Activated naive CD4-positive, alpha-beta T cell treated with anti-CD3 and anti-CD28 coated beads, Interleukin-2, amount 10 ng/mL, durations not matched to agents 7 days and 5 days (primary cell): ENCODE results near the gene LRP2.
A peak's percentile ranks its signal among the peaks of the same experiment; 100 is the strongest.

Source experiments
- CTCF ChIA-PET: fragments of 350-600 bp; sonication (Branson Sonifier 250); formaldehyde crosslinking; loops from one replicate; lab custom pipeline; 2021; ENCODE audit warnings: antibody characterized with exemption; lab: Charles Lee
- DNase-seq: peaks from one replicate; pipeline ENCODE4 v3.0.0-alpha.2; 2020
- H3K27ac Mint-ChIP-seq: one replicate; pipeline ENCODE4 v1.8.0; 2021; ENCODE audit warnings: mild to moderate bottlenecking, moderate library complexity, mixed read lengths
- H3K27me3 Mint-ChIP-seq: one replicate; pipeline ENCODE4 v1.8.0; 2021; ENCODE audit warnings: mild to moderate bottlenecking, mixed read lengths
- H3K36me3 Mint-ChIP-seq: one replicate; pipeline ENCODE4 v1.8.0; 2021; ENCODE audit warnings: mixed read lengths
- H3K4me1 Mint-ChIP-seq: one replicate; pipeline ENCODE4 v1.8.0; 2021; ENCODE audit warnings: mixed read lengths
- H3K4me3 Mint-ChIP-seq: one replicate; pipeline ENCODE4 v1.8.0; 2021; ENCODE audit warnings: mild to moderate bottlenecking, moderate library complexity, mixed read lengths
- H3K9me3 Mint-ChIP-seq: one replicate; pipeline ENCODE4 v1.8.0; 2021; ENCODE audit warnings: mixed read lengths

Gene LRP2

DNA sequence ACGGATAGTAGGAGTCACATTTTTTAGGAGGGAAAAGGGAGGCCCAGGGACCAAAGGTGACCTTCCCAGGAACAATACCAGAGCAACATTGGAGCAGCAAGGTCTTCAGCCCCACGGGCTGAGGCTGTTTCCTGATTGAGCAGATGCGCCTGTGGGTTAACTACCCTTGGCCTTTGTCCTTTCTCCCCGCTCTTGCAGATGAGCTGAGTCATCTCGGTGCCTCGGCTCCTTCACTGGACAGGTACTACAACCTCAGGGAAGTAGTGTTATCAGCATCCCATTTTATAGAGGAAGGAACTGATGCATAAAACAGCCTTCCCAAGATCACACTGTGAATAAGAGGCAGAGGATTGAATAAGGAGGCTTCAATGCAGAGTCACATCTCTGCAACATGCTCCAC is 249.5 kb downstream of the LRP2 start:
- DNase-seq = no peak
- CTCF ChIA-PET = interaction anchor here (6.2 to 6.3 kb wide), 2 partner anchors 18 to 28 kb away, joined by 94 to 147 read pairs; no protein-coding TSS in a partner anchor

DNA sequence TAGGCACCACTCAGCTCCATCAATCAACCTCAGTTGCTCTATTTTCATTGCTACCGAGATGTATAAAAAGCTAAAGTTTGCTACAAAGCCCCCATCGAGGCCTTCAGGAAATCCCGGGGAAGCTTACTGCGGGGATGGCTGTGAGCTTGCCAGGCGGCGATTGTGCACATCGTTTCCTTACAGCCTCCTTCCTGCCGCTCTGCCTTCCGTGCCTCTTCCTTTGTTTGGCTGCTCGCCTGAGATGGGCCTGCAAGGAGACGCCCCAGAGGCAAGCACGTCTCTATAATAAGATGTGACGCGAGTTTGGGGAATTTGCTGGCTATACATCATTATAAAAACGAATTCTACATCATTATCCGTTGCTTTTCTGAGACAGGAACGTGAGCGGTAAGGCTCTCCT is 251.4 kb downstream of the LRP2 start:
- CTCF ChIA-PET = interaction anchor here (1.2 to 6.3 kb wide), 10 partner anchors 8 to 286 kb away, joined by 3 to 147 read pairs (median 10); no protein-coding TSS in a partner anchor
- H3K9me3 Mint-ChIP-seq = peaks cover 4% of the 10 kb centered on the region
- DNase-seq = no peak
- no peak overlapping the region for H3K27ac Mint-ChIP-seq
- peaks cover 32% of the 10 kb centered on the region for H3K27me3 Mint-ChIP-seq
- H3K36me3 Mint-ChIP-seq = peaks cover 7% of the 10 kb centered on the region
- H3K4me1 Mint-ChIP-seq = peaks cover 43% of the 10 kb centered on the region
- H3K4me3 Mint-ChIP-seq = no peak overlapping the region

More for the DNA sequence above, 249.5 kb downstream of the LRP2 start:
- Mint-ChIP-seq H3K36me3 (no peaks in the 10 kb centered on the region), H3K4me3 (no peak overlapping the region), H3K27me3 (peaks cover 47% of the 10 kb centered on the region), H3K4me1 (peaks cover 24% of the 10 kb centered on the region), H3K9me3 (no peaks in the 10 kb centered on the region), H3K27ac (no peak overlapping the region)

DNA sequence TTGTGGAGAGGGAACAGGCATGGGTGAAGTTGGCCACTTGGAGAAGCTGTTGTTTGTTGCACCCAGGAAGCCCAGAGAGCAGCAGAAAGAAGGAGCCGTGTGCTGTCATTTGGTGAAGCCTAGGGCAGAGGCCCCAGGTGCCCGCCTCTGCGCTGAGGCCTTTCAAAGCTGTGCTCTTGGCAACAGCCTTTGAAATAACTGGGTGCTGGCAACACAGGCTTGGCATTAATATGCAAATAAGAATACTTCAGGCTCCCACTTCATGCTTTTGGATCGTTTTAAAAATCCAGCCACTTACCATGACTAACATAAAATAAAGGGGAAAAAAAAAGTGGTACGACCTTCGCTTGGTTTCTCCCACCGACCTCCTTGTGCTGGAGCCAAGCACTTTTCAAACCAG is 251.9 kb downstream of the LRP2 start:
- peaks cover 7% of the 10 kb centered on the region for H3K36me3 Mint-ChIP-seq
- H3K9me3 Mint-ChIP-seq = peaks cover 6% of the 10 kb centered on the region
- H3K4me1 Mint-ChIP-seq = peaks cover 48% of the 10 kb centered on the region
- H3K27me3 Mint-ChIP-seq = peaks cover 31% of the 10 kb centered on the region
- CTCF ChIA-PET = interaction anchor here (1.1 to 6.3 kb wide), 18 partner anchors 9 to 287 kb away, joined by 3 to 147 read pairs (median 6); partner anchors contain the start of gene DHRS9
- H3K27ac Mint-ChIP-seq = no peak overlapping the region
- H3K4me3 Mint-ChIP-seq = no peak overlapping the region
- no peak for DNase-seq

DNA sequence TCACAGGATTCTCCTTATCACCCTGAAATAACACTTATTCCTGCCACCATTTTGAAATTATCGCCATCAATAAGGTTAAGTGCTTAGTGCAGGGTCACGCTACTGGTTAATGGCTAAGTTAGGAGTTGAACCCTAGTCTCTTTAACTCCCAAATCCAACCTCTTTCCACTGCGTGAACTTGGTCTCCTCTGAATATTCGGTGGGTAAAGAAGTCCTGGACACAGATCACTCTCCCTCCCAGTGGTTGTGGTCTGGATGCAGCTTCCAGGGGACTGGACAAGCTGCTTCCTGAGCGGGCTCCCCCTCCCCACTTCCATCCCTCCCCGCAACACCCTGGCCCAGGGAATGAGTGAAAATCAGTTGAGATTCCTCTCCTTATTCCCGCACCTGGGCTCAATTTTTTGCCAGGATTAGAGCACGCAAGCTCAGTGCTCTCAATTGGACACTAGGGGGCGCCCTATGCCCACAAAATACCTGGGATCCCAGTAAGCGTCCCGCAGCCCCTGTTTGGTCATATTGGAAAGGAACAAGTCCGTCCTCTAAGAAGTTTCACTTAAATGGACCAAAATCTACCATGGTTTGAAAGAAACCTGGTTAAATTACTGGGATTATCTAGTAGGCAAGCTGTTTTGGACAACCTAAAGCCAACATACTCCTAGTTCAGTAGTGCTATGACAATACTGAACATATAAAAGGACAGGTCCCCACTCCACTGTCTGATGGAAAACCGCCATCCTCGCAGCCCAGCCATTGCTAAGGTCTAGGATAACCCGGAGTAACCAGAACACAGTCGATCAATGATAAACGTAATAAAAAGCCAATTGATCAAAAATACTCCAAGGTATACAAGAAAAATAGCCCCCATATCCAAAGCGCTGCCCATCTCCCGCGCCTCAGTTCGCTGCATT is 252.6 kb downstream of the LRP2 start:
- no peak overlapping the region for H3K4me3 Mint-ChIP-seq

DNA sequence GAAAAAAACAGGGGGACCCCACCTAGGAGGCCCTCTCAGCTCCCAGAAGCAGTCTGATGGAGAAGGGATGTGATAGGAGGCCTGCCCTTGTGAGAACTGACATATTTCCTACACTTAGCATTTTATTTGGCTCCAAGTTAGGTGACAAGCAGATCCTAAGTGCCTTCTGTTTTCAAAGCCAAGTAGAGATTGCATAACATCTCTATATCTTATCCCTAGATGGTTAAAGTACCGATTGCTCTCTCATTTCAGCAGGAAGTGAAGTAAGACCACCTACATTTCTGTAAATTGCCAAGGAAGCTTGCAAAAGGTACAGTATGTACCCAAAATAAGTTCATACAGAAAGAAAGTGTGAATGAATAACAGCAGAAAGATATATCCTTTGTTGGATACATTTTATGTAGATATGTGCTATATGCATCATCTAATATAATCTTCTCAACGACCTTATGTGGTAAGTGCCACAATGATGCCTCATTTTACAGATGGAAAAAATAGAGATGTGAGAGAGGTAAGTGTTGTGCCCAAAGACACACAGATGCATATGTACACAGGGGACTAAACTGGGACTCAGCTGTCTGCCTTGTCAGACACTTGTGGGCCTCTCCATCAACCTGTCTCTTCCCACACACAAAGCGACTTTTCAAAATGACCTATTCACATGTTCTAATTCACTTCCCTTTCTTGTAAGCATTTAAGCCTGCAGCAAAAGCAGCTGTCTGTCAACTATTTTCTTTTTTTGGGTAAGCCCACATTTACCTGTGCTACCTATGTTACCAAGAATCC is 254.0 kb downstream of the LRP2 start:
- Mint-ChIP-seq H3K27me3 (peaks cover 19% of the 10 kb centered on the region), H3K4me1 (peaks cover 60% of the 10 kb centered on the region), H3K36me3 (peaks cover 10% of the 10 kb centered on the region), H3K4me3 (no peak overlapping the region), H3K27ac (peak overlapping the region; percentile 80), H3K9me3 (peaks cover 6% of the 10 kb centered on the region)
- no peak for DNase-seq
- CTCF ChIA-PET = interaction anchor here (0.6 to 6.3 kb wide), 12 partner anchors 12 to 720 kb away, joined by 3 to 147 read pairs (median 9); no protein-coding TSS in a partner anchor

More for the DNA sequence above, 252.6 kb downstream of the LRP2 start:
- Mint-ChIP-seq H3K9me3 (peaks cover 6% of the 10 kb centered on the region), H3K27me3 (peaks cover 26% of the 10 kb centered on the region), H3K4me1 (peaks cover 54% of the 10 kb centered on the region), H3K27ac (no peak overlapping the region), H3K36me3 (peaks cover 7% of the 10 kb centered on the region)
- peak; percentile 80 for DNase-seq
- CTCF ChIA-PET = interaction anchor here (0.5 to 6.3 kb wide), 25 partner anchors 9 to 1071 kb away, joined by 3 to 147 read pairs (median 4); partner anchors contain the start of gene DHRS9

- peak overlapping the region; percentile 80 for H3K27ac Mint-ChIP-seq
Observed at GRCh38 chr2:169107645-169108044, 254.7 kb downstream of the LRP2 start.

GRCh38 chr2:169106563-169107545 is 255.5 kb downstream of the LRP2 start:
- H3K27ac Mint-ChIP-seq = peak overlapping the region; percentile 70
- peaks cover 18% of the 10 kb centered on the region for H3K27me3 Mint-ChIP-seq
- no peak for DNase-seq
- CTCF ChIA-PET = interaction anchor here (1.1 to 6.3 kb wide), 6 partner anchors 11 to 146 kb away, joined by 4 to 147 read pairs (median 30); no protein-coding TSS in a partner anchor
- peaks cover 6% of the 10 kb centered on the region for H3K9me3 Mint-ChIP-seq
- peaks cover 62% of the 10 kb centered on the region for H3K4me1 Mint-ChIP-seq
- H3K36me3 Mint-ChIP-seq = peaks cover 11% of the 10 kb centered on the region
- H3K4me3 Mint-ChIP-seq = no peak overlapping the region

More at GRCh38 chr2:169107645-169108044, 254.7 kb downstream of the LRP2 start:
- Mint-ChIP-seq H3K4me3 (no peak overlapping the region), H3K4me1 (peaks cover 62% of the 10 kb centered on the region), H3K27me3 (peaks cover 19% of the 10 kb centered on the region), H3K9me3 (peaks cover 6% of the 10 kb centered on the region), H3K36me3 (peaks cover 11% of the 10 kb centered on the region)
- CTCF ChIA-PET = interaction anchor here (3.6 to 6.3 kb wide), 5 partner anchors 11 to 146 kb away, joined by 12 to 147 read pairs (median 37); no protein-coding TSS in a partner anchor
- DNase-seq = peak; percentile 51

DNA sequence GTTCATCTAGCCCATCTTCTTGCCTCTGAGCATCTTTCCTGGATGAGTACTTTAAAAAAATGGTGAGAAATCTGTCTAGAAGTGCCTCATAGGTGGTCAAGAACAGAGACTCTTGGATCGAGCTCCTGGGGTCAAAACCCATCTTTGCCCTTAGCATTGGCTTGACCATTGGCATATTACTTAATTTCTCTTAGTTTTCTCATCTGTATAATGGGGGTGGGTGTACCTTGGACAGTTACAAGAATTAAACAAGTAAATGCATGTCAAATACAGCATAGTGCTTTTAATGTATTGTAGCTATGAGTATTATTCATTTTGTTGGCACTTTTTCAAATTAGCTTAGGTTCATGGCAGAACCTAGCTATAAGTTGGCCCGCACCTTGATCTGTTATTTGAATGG is 256.2 kb downstream of the LRP2 start:
- peak overlapping the region; percentile 70 for H3K27ac Mint-ChIP-seq
- peaks cover 62% of the 10 kb centered on the region for H3K4me1 Mint-ChIP-seq
- DNase-seq = no peak
- no peak overlapping the region for H3K4me3 Mint-ChIP-seq
- CTCF ChIA-PET = interaction anchor here (1.1 to 1.6 kb wide), 2 partner anchors 10 to 26 kb away, joined by 4 read pairs; no protein-coding TSS in a partner anchor
- H3K27me3 Mint-ChIP-seq = peaks cover 12% of the 10 kb centered on the region
- peaks cover 6% of the 10 kb centered on the region for H3K9me3 Mint-ChIP-seq
- peaks cover 11% of the 10 kb centered on the region for H3K36me3 Mint-ChIP-seq

GRCh38 chr2:169105476-169105875 is 256.9 kb downstream of the LRP2 start:
- peaks cover 6% of the 10 kb centered on the region for H3K9me3 Mint-ChIP-seq
- no peak for DNase-seq
- no peak overlapping the region for H3K4me3 Mint-ChIP-seq
- peaks cover 5% of the 10 kb centered on the region for H3K27me3 Mint-ChIP-seq
- CTCF ChIA-PET = interaction anchor here (1.1 to 1.6 kb wide), 3 partner anchors 9 to 27 kb away, joined by 4 read pairs; no protein-coding TSS in a partner anchor
- H3K27ac Mint-ChIP-seq = peak overlapping the region; percentile 46
- H3K4me1 Mint-ChIP-seq = peaks cover 59% of the 10 kb centered on the region
- peaks cover 11% of the 10 kb centered on the region for H3K36me3 Mint-ChIP-seq

DNA sequence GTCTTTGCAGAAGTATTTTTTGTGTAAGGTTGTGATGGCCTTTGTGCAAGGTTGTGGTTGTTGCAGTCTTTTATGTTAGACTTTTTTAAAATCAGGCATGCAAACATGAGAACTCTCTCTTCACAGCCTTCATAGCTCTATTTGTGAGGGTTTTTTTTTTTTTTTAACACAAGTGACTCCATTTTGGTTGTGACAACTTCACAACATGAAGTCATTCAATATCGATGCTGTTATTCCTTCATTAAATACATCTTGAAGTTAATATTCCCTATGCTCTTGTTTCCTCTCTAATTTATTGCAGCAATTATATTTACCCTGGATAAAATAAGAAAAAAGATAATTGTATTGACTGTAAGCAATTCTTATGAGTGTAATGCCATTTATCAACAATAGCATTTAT is 257.5 kb downstream of the LRP2 start:
- Mint-ChIP-seq H3K27me3 (peaks cover 4% of the 10 kb centered on the region), H3K4me1 (peaks cover 56% of the 10 kb centered on the region), H3K27ac (peak overlapping the region; percentile 46), H3K36me3 (peaks cover 11% of the 10 kb centered on the region), H3K4me3 (no peak overlapping the region), H3K9me3 (peaks cover 6% of the 10 kb centered on the region)
- no peak for DNase-seq
- CTCF ChIA-PET = interaction anchor here (1.4 to 1.6 kb wide), 2 partner anchors 9 to 27 kb away, joined by 4 read pairs; no protein-coding TSS in a partner anchor

DNA sequence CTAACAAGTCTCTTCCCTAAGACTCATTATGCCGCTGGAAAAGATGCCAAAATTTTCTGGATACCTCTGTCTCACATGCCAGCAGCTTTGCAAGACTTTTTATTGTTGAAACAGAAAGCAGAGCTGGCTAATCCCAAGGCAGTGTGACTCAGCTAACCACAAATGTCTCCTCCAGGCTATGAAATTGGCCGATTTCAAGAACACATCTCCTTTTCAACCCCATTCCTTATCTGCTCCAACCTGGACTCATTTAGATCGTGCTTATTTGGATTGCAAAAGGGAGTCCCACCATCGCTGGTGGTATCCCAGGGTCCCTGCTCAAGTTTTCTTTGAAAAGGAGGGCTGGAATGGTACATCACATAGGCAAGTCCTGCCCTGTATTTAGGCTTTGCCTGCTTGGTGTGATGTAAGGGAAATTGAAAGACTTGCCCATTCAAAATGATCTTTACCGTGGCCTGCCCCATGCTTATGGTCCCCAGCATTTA is 266.7 kb downstream of the LRP2 start:
- H3K9me3 Mint-ChIP-seq = no peaks in the 10 kb centered on the region

GRCh38 chr2:169094676-169095075 is 267.7 kb downstream of the LRP2 start:
- no peak for DNase-seq
- Mint-ChIP-seq H3K4me1 (peaks cover 13% of the 10 kb centered on the region), H3K27me3 (no peaks in the 10 kb centered on the region), H3K27ac (no peak overlapping the region), H3K9me3 (no peaks in the 10 kb centered on the region), H3K4me3 (no peak overlapping the region), H3K36me3 (no peaks in the 10 kb centered on the region)
- CTCF ChIA-PET = interaction anchor here (1.7 to 6.5 kb wide), 2 partner anchors 9 to 14 kb away, joined by 3 to 37 read pairs; no protein-coding TSS in a partner anchor

More for the DNA sequence above, 266.7 kb downstream of the LRP2 start:
- DNase-seq = no peak
- H3K27ac Mint-ChIP-seq = no peak overlapping the region
- H3K36me3 Mint-ChIP-seq = no peaks in the 10 kb centered on the region
- CTCF ChIA-PET = interaction anchor here (1.3 to 6.5 kb wide), 4 partner anchors 9 to 13 kb away, joined by 3 to 37 read pairs (median 4); no protein-coding TSS in a partner anchor
- H3K4me3 Mint-ChIP-seq = no peak overlapping the region
- H3K4me1 Mint-ChIP-seq = peaks cover 13% of the 10 kb centered on the region
- H3K27me3 Mint-ChIP-seq = no peaks in the 10 kb centered on the region
